HepG2 (cell line): Measurements from ENCODE around the gene PCIF1. TPM values are rescaled to one million over a fixed set of nuclear protein-coding genes. Genes with fewer than 3 reads are reported as not detected.

ENCODE experiments used
- ETV5 ChIP-seq: IDR thresholded peaks from 2 replicates; pipeline ENCODE4 v1.6.1; 2018; ENCODE audit warnings: missing biosample characterization, missing genetic modification reagents, inconsistent platforms, borderline replicate concordance
- HNRNPL ChIP-seq: fragments of 200-400 bp; formaldehyde crosslinking; IDR thresholded peaks from 2 replicates; pipeline ENCODE4 v1.6.1; 2017; ENCODE audit warnings: mild to moderate bottlenecking, low read depth, low read length
- MAZ ChIP-seq, 2 experiments: sonication (generic) in 1 of 2; formaldehyde crosslinking in 1 of 2; IDR thresholded peaks; 2 replicates each; pipeline versions ENCODE4 v1.5.0 to v1.6.1; 2012 to 2020; ENCODE audit warnings: low read depth in 2 of 2, mild to moderate bottlenecking in 2 of 2, borderline replicate concordance in 1 of 2, improper control_type of control experiment in 1 of 2, low read length in 1 of 2, missing genetic modification reagents in 1 of 2, moderate library complexity in 1 of 2
- PHF20 ChIP-seq: sonication (generic); formaldehyde crosslinking; IDR thresholded peaks from 2 replicates; pipeline ENCODE4 v1.5.0; 2020; ENCODE audit warnings: mild to moderate bottlenecking, missing genetic modification reagents
- SP4 ChIP-seq: sonication (generic); formaldehyde crosslinking; IDR thresholded peaks from 2 replicates; pipeline ENCODE4 v1.8.1; 2023; ENCODE audit warnings: mild to moderate bottlenecking, missing genetic modification reagents
- ZNF207 ChIP-seq: fragments of 450-650 bp; IDR thresholded peaks from 2 replicates; pipeline ENCODE4 v1.6.1; 2016; ENCODE audit warnings: antibody characterized with exemption, borderline replicate concordance
- ZNF33A ChIP-seq: sonication (generic); formaldehyde crosslinking; IDR thresholded peaks from 2 replicates; pipeline ENCODE4 v1.5.1; 2020; ENCODE audit warnings: missing genetic modification reagents, mild to moderate bottlenecking, moderate library complexity, borderline replicate concordance
- ZNF552 ChIP-seq: sonication (generic); formaldehyde crosslinking; IDR thresholded peaks from 2 replicates; pipeline ENCODE4 v1.9.0; 2022; ENCODE audit warnings: missing genetic modification reagents, mild to moderate bottlenecking, borderline replicate concordance
- ZNF558 ChIP-seq: sonication (generic); formaldehyde crosslinking; IDR thresholded peaks from 2 replicates; pipeline ENCODE4 v1.9.0; 2022; ENCODE audit warnings: mild to moderate bottlenecking, missing genetic modification reagents, borderline replicate concordance
- ZNF724P ChIP-seq: sonication (generic); formaldehyde crosslinking; IDR thresholded peaks from 2 replicates; pipeline ENCODE4 v1.8.0; 2022; ENCODE audit warnings: missing genetic modification reagents, borderline replicate concordance
- ZNF772 ChIP-seq: sonication (generic); formaldehyde crosslinking; IDR thresholded peaks from 2 replicates; pipeline ENCODE4 v1.5.0; 2020; ENCODE audit warnings: mild to moderate bottlenecking, missing genetic modification reagents
- ZNF781 ChIP-seq: sonication (generic); formaldehyde crosslinking; IDR thresholded peaks from 2 replicates; pipeline ENCODE4 v1.5.1; 2020; ENCODE audit warnings: borderline replicate concordance, mild to moderate bottlenecking, missing genetic modification reagents; ENCODE audit errors: not compliant biosample characterization
- ZSCAN9 ChIP-seq: IDR thresholded peaks from 2 replicates; pipeline ENCODE4 v1.6.1; 2016; ENCODE audit warnings: borderline replicate concordance
- polyA plus RNA-seq, 8 experiments: library from polyadenylated mRNA; depleted of rRNA in 3 of 8; stranded (reverse) in 7 of 8; unstranded in 1 of 8; fragments of >200 nt; fragmentation: Illumina TruSeq in 4 of 8; extraction: Trizol in 4 of 8; gene quantifications; 2 replicates each; pipeline versions ENCODE4 v1.2.1 to v1.2.3, GENCODE V29; 2011 to 2016; ENCODE audit warnings: low read depth in 4 of 8, missing spikeins in 1 of 8, mixed read lengths in 1 of 8; ENCODE audit not compliant: insufficient read depth in 1 of 8
- total RNA-seq, 5 experiments: library from RNA; depleted of rRNA; stranded (reverse); fragments of >200 nt; fragmentation: Illumina TruSeq; extraction: Trizol; gene quantifications; 2 replicates each; pipeline ENCODE4 v1.2.3, GENCODE V29; 2016; ENCODE audit warnings: low read depth in 1 of 5
- TF ChIP-seq, protein P1 (sequence below): sonication (generic); formaldehyde crosslinking; IDR thresholded peaks from one replicate; pipeline ENCODE4 v1.5.1; 2020; ENCODE audit warnings: mild to moderate bottlenecking, missing genetic modification reagents; ENCODE audit errors: not compliant biosample characterization
- TF ChIP-seq, protein P2 (sequence below): sonication (generic); formaldehyde crosslinking; IDR thresholded peaks from 2 replicates; pipeline ENCODE4 v1.4.0; 2020; ENCODE audit warnings: missing genetic modification reagents
- TF ChIP-seq, protein P3 (sequence below): fragments of 450-650 bp; IDR thresholded peaks from 2 replicates; pipeline ENCODE4 v1.6.1; 2017; ENCODE audit warnings: mild to moderate bottlenecking

PCIF1 gene
- total and polyA plus RNA-seq, 2 of the 13 experiments (the other 11 are each of a cell fraction or from before 2014, with no cell fraction given) = 20.9 to 24.4 TPM

DNA sequence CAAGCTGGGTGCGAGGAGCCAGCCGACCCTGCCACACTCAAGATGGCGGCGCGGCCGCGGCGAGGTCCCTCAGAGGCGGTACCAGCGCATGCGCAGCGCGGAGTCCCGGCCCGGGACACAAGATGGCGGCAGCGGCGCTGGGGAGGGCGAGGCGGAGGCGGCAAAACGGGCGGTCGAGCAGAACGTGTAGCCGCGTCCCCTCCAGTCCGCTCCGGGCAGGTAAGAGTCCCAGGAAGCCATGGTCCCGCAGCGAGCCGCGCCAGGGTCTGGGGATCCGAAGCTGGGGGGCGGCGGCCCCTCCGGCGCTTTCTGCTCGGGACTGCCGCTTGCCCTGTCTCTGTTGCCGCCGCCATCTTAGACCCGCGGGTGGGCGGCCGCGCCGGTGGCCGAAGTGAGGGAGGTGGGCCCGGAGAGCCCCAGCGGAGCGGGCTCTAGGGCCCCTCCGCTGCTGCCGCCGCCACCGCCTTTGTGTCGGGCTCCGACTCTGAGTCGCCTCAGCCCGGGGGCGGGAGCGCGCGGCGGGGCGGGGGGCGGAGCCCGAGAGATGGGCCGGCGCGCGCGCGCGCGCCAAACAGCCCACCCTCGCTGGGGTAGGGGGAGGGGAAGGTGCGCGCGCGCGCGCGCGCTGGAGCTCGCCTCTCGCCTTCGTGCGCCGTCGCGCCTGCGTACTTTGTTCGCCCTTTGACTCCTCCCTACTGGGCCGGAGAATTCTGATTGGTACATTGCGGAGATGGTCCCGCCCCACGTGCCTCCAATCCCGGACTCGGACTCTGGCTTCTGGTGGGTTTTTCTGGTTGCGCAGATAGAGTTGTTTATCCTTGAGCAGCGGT lies at the start of gene PCIF1 (continued):
- TF ChIP-seq, protein P1, sequence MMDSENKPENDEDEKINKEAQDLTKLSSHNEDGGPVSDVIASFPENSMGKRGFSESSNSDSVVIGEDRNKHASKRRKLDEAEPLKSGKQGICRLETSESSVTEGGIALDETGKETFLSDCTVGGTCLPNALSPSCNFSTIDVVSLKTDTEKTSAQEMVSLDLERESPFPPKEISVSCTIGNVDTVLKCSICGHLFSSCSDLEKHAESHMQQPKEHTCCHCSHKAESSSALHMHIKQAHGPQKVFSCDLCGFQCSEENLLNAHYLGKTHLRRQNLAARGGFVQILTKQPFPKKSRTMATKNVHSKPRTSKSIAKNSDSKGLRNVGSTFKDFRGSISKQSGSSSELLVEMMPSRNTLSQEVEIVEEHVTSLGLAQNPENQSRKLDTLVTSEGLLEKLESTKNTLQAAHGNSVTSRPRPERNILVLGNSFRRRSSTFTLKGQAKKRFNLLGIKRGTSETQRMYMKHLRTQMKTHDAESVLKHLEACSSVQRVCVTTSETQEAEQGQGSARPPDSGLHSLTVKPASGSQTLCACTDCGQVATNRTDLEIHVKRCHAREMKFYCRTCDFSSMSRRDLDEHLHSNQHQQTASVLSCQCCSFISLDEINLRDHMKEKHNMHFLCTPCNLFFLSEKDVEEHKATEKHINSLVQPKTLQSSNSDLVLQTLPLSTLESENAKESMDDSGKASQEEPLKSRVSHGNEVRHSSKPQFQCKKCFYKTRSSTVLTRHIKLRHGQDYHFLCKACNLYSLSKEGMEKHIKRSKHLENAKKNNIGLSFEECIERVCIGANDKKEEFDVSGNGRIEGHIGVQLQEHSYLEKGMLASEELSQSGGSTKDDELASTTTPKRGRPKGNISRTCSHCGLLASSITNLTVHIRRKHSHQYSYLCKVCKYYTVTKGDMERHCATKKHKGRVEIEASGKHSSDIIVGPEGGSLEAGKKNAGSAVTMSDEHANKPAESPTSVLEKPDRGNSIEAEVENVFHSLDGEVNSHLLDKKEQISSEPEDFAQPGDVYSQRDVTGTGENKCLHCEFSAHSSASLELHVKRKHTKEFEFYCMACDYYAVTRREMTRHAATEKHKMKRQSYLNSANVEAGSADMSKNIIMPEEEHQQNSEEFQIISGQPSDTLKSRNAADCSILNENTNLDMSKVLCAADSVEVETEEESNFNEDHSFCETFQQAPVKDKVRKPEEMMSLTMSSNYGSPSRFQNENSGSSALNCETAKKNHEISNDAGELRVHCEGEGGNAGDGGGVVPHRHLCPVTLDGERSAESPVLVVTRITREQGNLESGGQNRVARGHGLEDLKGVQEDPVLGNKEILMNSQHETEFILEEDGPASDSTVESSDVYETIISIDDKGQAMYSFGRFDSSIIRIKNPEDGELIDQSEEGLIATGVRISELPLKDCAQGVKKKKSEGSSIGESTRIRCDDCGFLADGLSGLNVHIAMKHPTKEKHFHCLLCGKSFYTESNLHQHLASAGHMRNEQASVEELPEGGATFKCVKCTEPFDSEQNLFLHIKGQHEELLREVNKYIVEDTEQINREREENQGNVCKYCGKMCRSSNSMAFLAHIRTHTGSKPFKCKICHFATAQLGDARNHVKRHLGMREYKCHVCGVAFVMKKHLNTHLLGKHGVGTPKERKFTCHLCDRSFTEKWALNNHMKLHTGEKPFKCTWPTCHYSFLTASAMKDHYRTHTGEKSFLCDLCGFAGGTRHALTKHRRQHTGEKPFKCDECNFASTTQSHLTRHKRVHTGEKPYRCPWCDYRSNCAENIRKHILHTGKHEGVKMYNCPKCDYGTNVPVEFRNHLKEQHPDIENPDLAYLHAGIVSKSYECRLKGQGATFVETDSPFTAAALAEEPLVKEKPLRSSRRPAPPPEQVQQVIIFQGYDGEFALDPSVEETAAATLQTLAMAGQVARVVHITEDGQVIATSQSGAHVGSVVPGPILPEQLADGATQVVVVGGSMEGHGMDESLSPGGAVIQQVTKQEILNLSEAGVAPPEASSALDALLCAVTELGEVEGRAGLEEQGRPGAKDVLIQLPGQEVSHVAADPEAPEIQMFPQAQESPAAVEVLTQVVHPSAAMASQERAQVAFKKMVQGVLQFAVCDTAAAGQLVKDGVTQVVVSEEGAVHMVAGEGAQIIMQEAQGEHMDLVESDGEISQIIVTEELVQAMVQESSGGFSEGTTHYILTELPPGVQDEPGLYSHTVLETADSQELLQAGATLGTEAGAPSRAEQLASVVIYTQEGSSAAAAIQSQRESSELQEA = peak; percentile 80
- TF ChIP-seq ZNF33A (CRISPR knock-in tag) = peak; percentile 39; the same call in 1 of the 2 replicates
- peak; percentile 82 for TF ChIP-seq ZNF781 (CRISPR knock-in tag)
- no peak for TF ChIP-seq ZNF207
- TF ChIP-seq ZNF558 = 0 out of 2 replicates have a peak, but pooled peaks have one; percentile 22
- TF ChIP-seq, protein P2, sequence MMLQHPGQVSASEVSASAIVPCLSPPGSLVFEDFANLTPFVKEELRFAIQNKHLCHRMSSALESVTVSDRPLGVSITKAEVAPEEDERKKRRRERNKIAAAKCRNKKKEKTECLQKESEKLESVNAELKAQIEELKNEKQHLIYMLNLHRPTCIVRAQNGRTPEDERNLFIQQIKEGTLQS (CRISPR knock-in tag) = peak; percentile 63; the same call in 1 of the 2 replicates
- peak; percentile 91 for TF ChIP-seq MAZ (IDR thresholded peaks at IDR 0.05; ENCODE audit: borderline replicate concordance, low read depth, low read length)
- TF ChIP-seq MAZ (CRISPR knock-in tag; IDR thresholded peaks at IDR 0.05; ENCODE audit: low read depth) = peak; percentile 97
- peak; percentile 84 for TF ChIP-seq ZNF724P (CRISPR knock-in tag)
- TF ChIP-seq, protein P3, sequence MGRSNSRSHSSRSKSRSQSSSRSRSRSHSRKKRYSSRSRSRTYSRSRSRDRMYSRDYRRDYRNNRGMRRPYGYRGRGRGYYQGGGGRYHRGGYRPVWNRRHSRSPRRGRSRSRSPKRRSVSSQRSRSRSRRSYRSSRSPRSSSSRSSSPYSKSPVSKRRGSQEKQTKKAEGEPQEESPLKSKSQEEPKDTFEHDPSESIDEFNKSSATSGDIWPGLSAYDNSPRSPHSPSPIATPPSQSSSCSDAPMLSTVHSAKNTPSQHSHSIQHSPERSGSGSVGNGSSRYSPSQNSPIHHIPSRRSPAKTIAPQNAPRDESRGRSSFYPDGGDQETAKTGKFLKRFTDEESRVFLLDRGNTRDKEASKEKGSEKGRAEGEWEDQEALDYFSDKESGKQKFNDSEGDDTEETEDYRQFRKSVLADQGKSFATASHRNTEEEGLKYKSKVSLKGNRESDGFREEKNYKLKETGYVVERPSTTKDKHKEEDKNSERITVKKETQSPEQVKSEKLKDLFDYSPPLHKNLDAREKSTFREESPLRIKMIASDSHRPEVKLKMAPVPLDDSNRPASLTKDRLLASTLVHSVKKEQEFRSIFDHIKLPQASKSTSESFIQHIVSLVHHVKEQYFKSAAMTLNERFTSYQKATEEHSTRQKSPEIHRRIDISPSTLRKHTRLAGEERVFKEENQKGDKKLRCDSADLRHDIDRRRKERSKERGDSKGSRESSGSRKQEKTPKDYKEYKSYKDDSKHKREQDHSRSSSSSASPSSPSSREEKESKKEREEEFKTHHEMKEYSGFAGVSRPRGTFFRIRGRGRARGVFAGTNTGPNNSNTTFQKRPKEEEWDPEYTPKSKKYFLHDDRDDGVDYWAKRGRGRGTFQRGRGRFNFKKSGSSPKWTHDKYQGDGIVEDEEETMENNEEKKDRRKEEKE = no peak
- peak; percentile 97; the same call in 1 of the 2 replicates for TF ChIP-seq ZSCAN9 (CRISPR knock-in tag)
- TF ChIP-seq PHF20 = peak; percentile 51; the same call in 1 of the 2 replicates
- TF ChIP-seq ZNF772 (CRISPR knock-in tag) = peak; percentile 98
- peak; percentile 48; the same call in 1 of the 2 replicates for TF ChIP-seq ETV5 (CRISPR knock-in tag)
- TF ChIP-seq HNRNPL = peak; percentile 58; the same call in 1 of the 2 replicates
- TF ChIP-seq SP4 = peak; percentile 100
- TF ChIP-seq ZNF552 (CRISPR knock-in tag) = peak; percentile 95; the same call in 1 of the 2 replicates
